GM21423 (cell line): Measurements from ENCODE around the gene PSMD2.
"Not testable (repeated sequence)": the region's sequence is repeated elsewhere in the genome, so short reads cannot be mapped to it uniquely, and the experiment has no call there.

ENCODE experiments used
- ATAC-seq: cut with Tn5 transposase; IDR thresholded peaks from one replicate; pipeline ENCODE4 v1.9.1; 2021; ENCODE audit warnings: mild to moderate bottlenecking, moderate library complexity; ENCODE audit not compliant: unreplicated experiment

PSMD2 gene

GRCh38 chr3:184337981-184338380 lies 38.9 kb downstream of the PSMD2 start:
- ATAC-seq: no peak

- no peak for ATAC-seq
These were observed 39.5 kb downstream of the PSMD2 start for GRCh38 chr3:184338511-184338945.

GRCh38 chr3:184339001-184339400 lies 40.0 kb downstream of the PSMD2 start:
- no peak for ATAC-seq

GRCh38 chr3:184339451-184340135 lies 40.6 kb downstream of the PSMD2 start:
- ATAC-seq: not testable (repeated sequence)

- ATAC-seq: no peak
These were observed 42.9 kb downstream of the PSMD2 start for GRCh38 chr3:184341925-184342324.

GRCh38 chr3:184343200-184343876 lies 44.3 kb downstream of the PSMD2 start:
- no peak for ATAC-seq

GRCh38 chr3:184344579-184345316 lies 45.7 kb downstream of the PSMD2 start:
- no peak for ATAC-seq

GRCh38 chr3:184345317-184346144 lies 46.5 kb downstream of the PSMD2 start:
- ATAC-seq: no peak

- no peak for ATAC-seq
These were observed 47.6 kb downstream of the PSMD2 start for GRCh38 chr3:184346480-184347190.

- ATAC-seq: no peak
These were observed 48.4 kb downstream of the PSMD2 start for GRCh38 chr3:184347321-184348056.

- ATAC-seq: no peak
These were observed 49.0 kb downstream of the PSMD2 start for GRCh38 chr3:184348057-184348382.

GRCh38 chr3:184349563-184350470 lies 50.8 kb downstream of the PSMD2 start:
- ATAC-seq: no peak

GRCh38 chr3:184350618-184351017 lies 51.6 kb downstream of the PSMD2 start:
- ATAC-seq: no peak

GRCh38 chr3:184351511-184352148 lies 52.6 kb downstream of the PSMD2 start:
- ATAC-seq: no peak

- ATAC-seq: no peak
These were observed 53.2 kb downstream of the PSMD2 start for GRCh38 chr3:184352149-184352785.

GRCh38 chr3:184352897-184353545 lies 54.0 kb downstream of the PSMD2 start:
- ATAC-seq: no peak

GRCh38 chr3:184353546-184353941 lies 54.5 kb downstream of the PSMD2 start:
- no peak for ATAC-seq
